Osteocyte (in vitro differentiated cells): ENCODE data around the gene KLHL25. TPM values are rescaled to one million over a fixed set of nuclear protein-coding genes. Genes with fewer than 3 reads are reported as not detected.

Source experiments
- DNase-seq: peaks from one replicate; pipeline ENCODE4 v3.0.0; 2021; ENCODE audit warnings: mixed read lengths; ENCODE audit not compliant: unreplicated experiment; ENCODE audit errors: extremely low spot score
- H3K27ac Mint-ChIP-seq: one replicate; pipeline ENCODE4 v1.8.0; 2021; ENCODE audit warnings: mild to moderate bottlenecking, mixed read lengths; ENCODE audit not compliant: unreplicated experiment
- H3K27me3 Mint-ChIP-seq: one replicate; pipeline ENCODE4 v1.8.0; 2021; ENCODE audit warnings: mixed read lengths; ENCODE audit not compliant: unreplicated experiment
- H3K36me3 Mint-ChIP-seq: one replicate; pipeline ENCODE4 v1.8.0; 2021; ENCODE audit warnings: mixed read lengths; ENCODE audit not compliant: unreplicated experiment
- H3K4me1 Mint-ChIP-seq: one replicate; pipeline ENCODE4 v1.8.0; 2021; ENCODE audit warnings: mixed read lengths; ENCODE audit not compliant: unreplicated experiment
- H3K4me3 Mint-ChIP-seq: one replicate; pipeline ENCODE4 v1.8.0; 2021; ENCODE audit warnings: mild to moderate bottlenecking, moderate library complexity, mixed read lengths; ENCODE audit not compliant: unreplicated experiment
- H3K9me3 Mint-ChIP-seq: one replicate; pipeline ENCODE4 v1.8.0; 2021; ENCODE audit warnings: mixed read lengths; ENCODE audit not compliant: unreplicated experiment
- total RNA-seq: library from RNA; stranded (reverse); gene quantifications from 2 replicates; pipeline ENCODE4 v1.2.1, GENCODE V29; 2021
- TF ChIP-seq, protein P1 (sequence below): fragments of 200-600 bp; sonication (generic); IDR thresholded peaks from 2 replicates; pipeline ENCODE4 v1.5.0; 2021; ENCODE audit warnings: antibody characterized with exemption, mild to moderate bottlenecking, moderate library complexity

The KLHL25 gene
- total RNA-seq, 1 donor from 2014 or later, result 3.6 TPM

DNA sequence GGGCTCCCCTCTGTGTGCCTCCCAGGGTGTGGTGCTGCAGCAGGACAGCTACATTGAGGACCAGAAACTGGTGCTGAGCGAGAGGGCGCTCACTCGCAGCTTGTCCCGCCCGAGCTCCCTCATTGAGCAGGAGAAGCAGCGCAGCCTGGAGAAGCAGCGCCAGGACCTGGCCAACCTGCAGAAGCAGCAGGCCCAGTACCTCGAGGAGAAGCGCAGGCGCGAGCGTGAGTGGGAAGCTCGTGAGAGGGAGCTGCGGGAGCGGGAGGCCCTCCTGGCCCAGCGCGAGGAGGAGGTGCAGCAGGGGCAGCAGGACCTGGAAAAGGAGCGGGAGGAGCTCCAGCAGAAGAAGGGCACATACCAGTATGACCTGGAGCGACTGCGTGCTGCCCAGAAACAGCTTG is 53.7 kb downstream of the KLHL25 start:
- H3K9me3 Mint-ChIP-seq, result no peaks in the 10 kb centered on the region
- peaks cover 38% of the 10 kb centered on the region for H3K4me1 Mint-ChIP-seq
- no peak overlapping the region for H3K4me3 Mint-ChIP-seq
- TF ChIP-seq, protein P1, sequence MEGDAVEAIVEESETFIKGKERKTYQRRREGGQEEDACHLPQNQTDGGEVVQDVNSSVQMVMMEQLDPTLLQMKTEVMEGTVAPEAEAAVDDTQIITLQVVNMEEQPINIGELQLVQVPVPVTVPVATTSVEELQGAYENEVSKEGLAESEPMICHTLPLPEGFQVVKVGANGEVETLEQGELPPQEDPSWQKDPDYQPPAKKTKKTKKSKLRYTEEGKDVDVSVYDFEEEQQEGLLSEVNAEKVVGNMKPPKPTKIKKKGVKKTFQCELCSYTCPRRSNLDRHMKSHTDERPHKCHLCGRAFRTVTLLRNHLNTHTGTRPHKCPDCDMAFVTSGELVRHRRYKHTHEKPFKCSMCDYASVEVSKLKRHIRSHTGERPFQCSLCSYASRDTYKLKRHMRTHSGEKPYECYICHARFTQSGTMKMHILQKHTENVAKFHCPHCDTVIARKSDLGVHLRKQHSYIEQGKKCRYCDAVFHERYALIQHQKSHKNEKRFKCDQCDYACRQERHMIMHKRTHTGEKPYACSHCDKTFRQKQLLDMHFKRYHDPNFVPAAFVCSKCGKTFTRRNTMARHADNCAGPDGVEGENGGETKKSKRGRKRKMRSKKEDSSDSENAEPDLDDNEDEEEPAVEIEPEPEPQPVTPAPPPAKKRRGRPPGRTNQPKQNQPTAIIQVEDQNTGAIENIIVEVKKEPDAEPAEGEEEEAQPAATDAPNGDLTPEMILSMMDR, result no peak
- H3K27me3 Mint-ChIP-seq, result no peaks in the 10 kb centered on the region
- no peak overlapping the region for H3K27ac Mint-ChIP-seq
- H3K36me3 Mint-ChIP-seq, result peaks cover 48% of the 10 kb centered on the region
- DNase-seq, result peak; percentile 80

DNA sequence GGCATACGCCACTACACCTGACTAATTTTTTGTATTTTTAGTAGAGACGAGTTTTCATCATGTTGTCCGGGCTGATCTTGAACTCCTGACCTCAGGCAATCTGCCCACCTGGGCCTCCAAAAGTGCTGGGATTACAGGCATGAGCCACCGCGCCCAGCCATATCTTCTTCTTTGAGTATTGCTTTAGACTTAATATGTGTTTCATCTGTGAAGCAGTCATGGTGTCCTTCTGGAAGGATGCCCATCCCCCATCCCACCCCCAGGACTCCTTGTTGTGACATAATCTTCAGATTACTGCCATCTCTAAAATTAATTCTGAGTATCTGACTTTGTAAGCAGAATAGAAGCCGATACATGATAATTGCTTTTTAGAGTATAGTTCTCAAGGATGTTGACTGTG is 57.7 kb downstream of the KLHL25 start:
- H3K9me3 Mint-ChIP-seq, result peaks cover 16% of the 10 kb centered on the region
- H3K27me3 Mint-ChIP-seq, result no peaks in the 10 kb centered on the region
- peaks cover 60% of the 10 kb centered on the region for H3K36me3 Mint-ChIP-seq
- H3K4me1 Mint-ChIP-seq, result peaks cover 23% of the 10 kb centered on the region
- no peak overlapping the region for H3K4me3 Mint-ChIP-seq
- DNase-seq, result no peak
- TF ChIP-seq, protein P1, result no peak
- H3K27ac Mint-ChIP-seq, result no peak overlapping the region

DNA sequence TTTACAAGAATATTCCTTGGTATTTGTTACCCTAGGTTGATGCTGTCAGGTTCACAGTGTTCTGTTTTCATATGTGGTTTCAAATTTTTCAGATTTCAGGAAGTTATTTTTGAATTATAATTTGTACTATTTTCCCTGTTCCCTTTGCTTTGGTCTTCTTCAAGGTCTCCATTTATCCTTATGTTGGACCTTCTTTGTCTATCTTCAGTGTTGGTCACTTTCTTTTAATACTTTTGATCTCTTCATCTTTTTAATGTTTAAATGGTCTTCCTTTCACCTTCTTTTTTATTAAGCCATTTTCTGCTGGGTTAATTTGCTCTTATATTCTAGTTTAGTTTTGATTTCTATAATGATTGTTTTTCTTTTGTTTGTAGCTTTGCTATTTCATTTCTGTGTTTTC is 61.3 kb downstream of the KLHL25 start:
- Mint-ChIP-seq H3K36me3 (peaks cover 70% of the 10 kb centered on the region), H3K27ac (no peak overlapping the region), H3K4me3 (no peak overlapping the region), H3K9me3 (peaks cover 16% of the 10 kb centered on the region), H3K4me1 (peaks cover 5% of the 10 kb centered on the region), H3K27me3 (no peaks in the 10 kb centered on the region)
- DNase-seq, result no peak
- TF ChIP-seq, protein P1, result no peak

DNA sequence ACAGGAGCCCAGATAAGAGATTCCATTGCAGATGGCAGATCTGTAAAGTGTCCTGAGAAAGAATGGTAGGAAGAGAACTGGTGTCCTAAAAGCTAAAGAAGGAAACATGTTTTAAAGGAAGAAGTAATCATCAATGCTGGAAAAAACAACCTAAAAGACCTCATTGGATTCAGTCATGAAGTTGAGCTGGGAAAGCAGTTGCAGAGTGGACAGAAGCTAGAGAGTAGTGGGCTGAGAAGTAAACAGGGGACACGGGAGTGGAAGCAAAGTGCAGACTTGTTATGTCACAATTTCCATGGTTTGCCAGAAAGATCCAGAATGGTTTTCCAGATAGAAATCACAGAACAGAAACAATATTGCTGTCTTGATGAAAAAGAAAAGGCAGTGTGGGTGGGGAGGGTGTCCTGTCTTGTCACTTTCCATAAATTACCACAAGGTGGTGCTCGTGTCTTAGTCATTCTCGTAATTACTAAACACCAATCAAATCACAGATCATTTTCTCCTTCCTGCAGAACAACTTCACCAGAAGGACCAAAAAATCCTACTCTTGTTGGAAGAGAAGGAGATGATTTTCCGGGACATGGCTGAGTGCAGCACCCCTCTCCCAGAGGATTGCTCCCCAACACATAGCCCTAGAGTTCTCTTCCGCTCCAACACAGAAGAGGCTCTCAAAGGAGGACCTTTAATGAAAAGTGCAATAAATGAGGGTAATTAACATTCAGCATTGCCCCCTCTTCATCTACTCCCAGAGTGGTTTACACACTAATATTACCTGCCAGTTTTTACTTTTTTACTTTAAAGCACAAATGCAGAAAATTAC is 64.5 kb downstream of the KLHL25 start:
- H3K27ac Mint-ChIP-seq, result peak overlapping the region; percentile 69
- TF ChIP-seq, protein P1, result peak; percentile 77
- H3K9me3 Mint-ChIP-seq, result peaks cover 16% of the 10 kb centered on the region
- H3K36me3 Mint-ChIP-seq, result peaks cover 60% of the 10 kb centered on the region
- H3K27me3 Mint-ChIP-seq, result no peaks in the 10 kb centered on the region
- H3K4me1 Mint-ChIP-seq, result peaks cover 29% of the 10 kb centered on the region
- no peak for DNase-seq
- H3K4me3 Mint-ChIP-seq, result no peak overlapping the region

DNA sequence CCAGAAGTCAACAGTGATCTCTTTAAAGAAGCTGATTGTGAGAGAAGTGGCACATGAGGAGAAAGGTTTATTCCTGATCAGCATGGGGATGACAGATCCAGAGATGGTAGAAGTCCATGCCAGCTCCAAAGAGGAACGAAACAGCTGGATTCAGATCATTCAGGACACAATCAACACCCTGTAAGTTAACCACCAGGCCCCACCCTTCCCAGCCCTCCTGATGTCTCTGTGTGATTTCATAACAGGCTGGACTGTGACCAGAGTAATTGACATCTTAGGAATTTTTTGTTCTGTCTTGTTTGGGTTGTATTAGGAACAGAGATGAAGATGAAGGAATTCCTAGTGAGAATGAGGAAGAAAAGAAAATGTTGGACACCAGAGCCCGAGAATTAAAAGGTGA is 67.7 kb downstream of the KLHL25 start:
- peak overlapping the region; percentile 87 for H3K27ac Mint-ChIP-seq
- H3K36me3 Mint-ChIP-seq, result peaks cover 59% of the 10 kb centered on the region
- no peaks in the 10 kb centered on the region for H3K9me3 Mint-ChIP-seq
- peaks cover 52% of the 10 kb centered on the region for H3K4me1 Mint-ChIP-seq
- no peak overlapping the region for H3K4me3 Mint-ChIP-seq
- H3K27me3 Mint-ChIP-seq, result no peaks in the 10 kb centered on the region
- TF ChIP-seq, protein P1, result no peak
- no peak for DNase-seq
